HCT116 (cell line): ENCODE data around the gene ECM1. TPM values are rescaled to one million over a fixed set of nuclear protein-coding genes. Genes with fewer than 3 reads are reported as not detected.

Experiments
- ATAC-seq: fragments of 200-7000 bp; cut with Tn5 transposase; 2 replicates; pipeline ENCODE4 v1.9.1; 2020; ENCODE audit warnings: mild to moderate bottlenecking, moderate library complexity
- BruUV-seq: library from RNA; stranded (reverse); fragments of 400-500 nt; replicated peaks from 2 replicates; lab custom pipeline; 2021; lab: Mats Ljungman, UMichigan
- CTCF ChIA-PET: fragments of 300-600 bp; sonication (Branson Sonifier 250); formaldehyde crosslinking; loops from one replicate; lab custom pipeline; 2021; ENCODE audit warnings: antibody characterized with exemption; lab: Charles Lee
- POLR2A ChIA-PET: fragments of 300-600, 350-600 bp; sonication (Branson Sonifier 250); formaldehyde crosslinking; loops from one replicate; lab custom pipeline; 2021; ENCODE audit warnings: antibody characterized with exemption; lab: Charles Lee
- RAD21 ChIA-PET, 2 experiments: fragments of 300-600 bp; sonication (Branson Sonifier 250); formaldehyde crosslinking; loops; one replicate each; lab custom pipeline; 2023; ENCODE audit warnings: low total read pairs in 2 of 2; ENCODE audit not compliant: uncharacterized antibody in 2 of 2, unreplicated experiment in 2 of 2, low non-redundant PET in 1 of 2; lab: Charles Lee
- DNase-seq: peaks from one replicate; pipeline ENCODE4 v3.0.0-alpha.2; 2010; ENCODE audit warnings: low read depth, low spot score
- H2AFZ ChIP-seq: fragments of 200-600 bp; shearing (Covaris generic), sonication (generic); 2 replicates; pipeline ENCODE4 v1.6.1; 2017; ENCODE audit warnings: low read depth, mixed run types, mixed read lengths, antibody characterized with exemption, low read length; ENCODE audit not compliant: poor library complexity, severe bottlenecking
- H3K27ac ChIP-seq: 2 replicates; pipeline ENCODE4 v1.5.1; 2012; ENCODE audit warnings: low read depth, low read length
- H3K27me3 ChIP-seq: fragments of 200-600 bp; sonication (generic); 2 replicates; pipeline ENCODE4 v1.6.1; 2016; ENCODE audit warnings: mixed run types, low read length, mixed read lengths; ENCODE audit not compliant: insufficient read depth
- H3K36me3 ChIP-seq, 2 experiments: fragments of 200-500 bp in 1 of 2; fragments of 200-600 bp in 1 of 2; sonication (Bioruptor generic) in 1 of 2; sonication (generic) in 1 of 2; 2 replicates each; pipeline versions ENCODE4 v1.5.1 to v1.6.1; 2014 to 2016; ENCODE audit warnings: low read length in 2 of 2, inconsistent platforms in 1 of 2, mixed read lengths in 1 of 2, mixed run types in 1 of 2; ENCODE audit not compliant: insufficient read depth in 2 of 2, control insufficient read depth in 1 of 2
- H3K4me1 ChIP-seq, 2 experiments: fragments of 200-600 bp in 1 of 2; sonication (generic) in 1 of 2; 2 replicates each; pipeline versions ENCODE4 v1.5.1 to v1.6.1; 2012 to 2017; ENCODE audit warnings: low read length in 2 of 2, inconsistent platforms in 1 of 2, mild to moderate bottlenecking in 1 of 2, mixed read lengths in 1 of 2, mixed run types in 1 of 2, moderate library complexity in 1 of 2; ENCODE audit not compliant: insufficient read depth in 2 of 2, control insufficient read depth in 1 of 2
- H3K4me2 ChIP-seq: fragments of 200-600 bp; sonication (generic); 2 replicates; pipeline ENCODE4 v1.6.1; 2017; ENCODE audit warnings: mixed run types, low read length, mixed read lengths
- H3K4me3 ChIP-seq, 2 experiments: fragments of 200-600 bp in 1 of 2; sonication (generic) in 1 of 2; replicated peaks in 1 of 2; 2 replicates each; pipeline ENCODE4 v1.5.1; 2011 to 2016; ENCODE audit warnings: low read length in 2 of 2, control low read depth in 1 of 2, low read depth in 1 of 2, mild to moderate bottlenecking in 1 of 2, mixed read lengths in 1 of 2, mixed run types in 1 of 2
- H3K79me2 ChIP-seq: fragments of 200-600 bp; sonication (generic); 2 replicates; pipeline ENCODE4 v1.6.1; 2017; ENCODE audit warnings: mild to moderate bottlenecking, mixed run types, low read length, moderate library complexity, mixed read lengths; ENCODE audit not compliant: insufficient read depth
- H3K9ac ChIP-seq: fragments of 200-600 bp; sonication (generic); 2 replicates; pipeline ENCODE4 v1.6.1; 2016; ENCODE audit warnings: low read length, mixed read lengths
- H3K9me2 ChIP-seq: fragments of 200-600 bp; sonication (generic), shearing (Covaris generic); 2 replicates; pipeline ENCODE4 v1.6.1; 2017; ENCODE audit warnings: mixed run types, mild to moderate bottlenecking, moderate library complexity; ENCODE audit not compliant: insufficient read depth
- H3K9me3 ChIP-seq, 2 experiments: fragments of 200-500 bp in 1 of 2; fragments of 200-600 bp in 1 of 2; sonication (Bioruptor generic) in 1 of 2; sonication (generic) in 1 of 2; 2 replicates each; pipeline ENCODE4 v1.6.1; 2014 to 2017; ENCODE audit warnings: low read length in 2 of 2, mixed read lengths in 2 of 2, inconsistent platforms in 1 of 2, low read depth in 1 of 2, mild to moderate bottlenecking in 1 of 2, mixed run types in 1 of 2, moderate library complexity in 1 of 2; ENCODE audit not compliant: control insufficient read depth in 1 of 2, insufficient read depth in 1 of 2
- H4K20me1 ChIP-seq: fragments of 200-600 bp; sonication (generic), shearing (Covaris generic); 2 replicates; pipeline ENCODE4 v1.6.1; 2017; ENCODE audit warnings: mixed run types, mild to moderate bottlenecking, moderate library complexity; ENCODE audit not compliant: insufficient read depth
- EGR1 ChIP-seq: IDR thresholded peaks from 2 replicates; pipeline ENCODE4 v1.6.1; 2012; ENCODE audit warnings: low read depth
- ELF1 ChIP-seq: IDR thresholded peaks from 2 replicates; pipeline ENCODE4 v1.6.1; 2012; ENCODE audit warnings: low read depth, borderline replicate concordance
- EZH2phosphoT487 ChIP-seq: fragments of 200-600 bp; IDR thresholded peaks from 2 replicates; pipeline ENCODE4 v1.6.1; 2018; ENCODE audit warnings: antibody characterized with exemption, borderline replicate concordance
- JUND ChIP-seq: IDR thresholded peaks from 2 replicates; pipeline ENCODE4 v1.6.1; 2012
- POLR2AphosphoS5 ChIP-seq: IDR thresholded peaks from 2 replicates; pipeline ENCODE4 v1.6.1; 2011; ENCODE audit warnings: mild to moderate bottlenecking, low read depth, low read length, moderate library complexity
- SIN3A ChIP-seq: IDR thresholded peaks from 2 replicates; pipeline ENCODE4 v1.6.1; 2012; ENCODE audit warnings: low read depth
- SRF ChIP-seq: IDR thresholded peaks from 2 replicates; pipeline ENCODE4 v1.6.1; 2012; ENCODE audit warnings: low read depth
- TCF7L2 ChIP-seq: IDR thresholded peaks from 2 replicates; pipeline ENCODE4 v1.7.0; 2011; ENCODE audit warnings: borderline replicate concordance, inconsistent platforms; ENCODE audit not compliant: insufficient read depth, insufficient read length; ENCODE audit errors: extremely low read depth
- YY1 ChIP-seq: IDR thresholded peaks from 2 replicates; pipeline ENCODE4 v1.6.1; 2011; ENCODE audit warnings: low read length, low read depth, moderate library complexity, mild to moderate bottlenecking; ENCODE audit not compliant: insufficient replicate concordance; ENCODE audit errors: extremely low read depth
- ZFX ChIP-seq: fragments of 450-650 bp; IDR thresholded peaks from 2 replicates; pipeline ENCODE4 v1.6.1; 2017
- ZNF274 ChIP-seq: fragments of 200-500 bp; sonication (Bioruptor generic); IDR thresholded peaks from 2 replicates; pipeline ENCODE4 v1.6.1; 2014; ENCODE audit warnings: mild to moderate bottlenecking, low read depth, low read length, inconsistent platforms
- intact Hi-C: fragments of 100-400 bp; cut with micrococcal nuclease; formaldehyde crosslinking; loops from 2 replicates; pipeline ENCODE4 v1.10.0; 2022
- total RNA-seq: library from RNA; stranded (reverse); gene quantifications from one replicate; pipeline ENCODE4 v1.2.1, GENCODE V29; 2021; ENCODE audit not compliant: unreplicated experiment
- TF ChIP-seq, protein P1 (sequence below): IDR thresholded peaks from 2 replicates; pipeline ENCODE4 v1.6.1; 2011; ENCODE audit warnings: mild to moderate bottlenecking, low read length, moderate library complexity; ENCODE audit not compliant: insufficient replicate concordance; ENCODE audit errors: extremely low read depth
- TF ChIP-seq, protein P2 (sequence below): IDR thresholded peaks from 2 replicates; pipeline ENCODE4 v1.6.1; 2012
- TF ChIP-seq, protein P3 (sequence below), 3 experiments: fragments of 200-600 bp in 1 of 3; sonication (generic) in 1 of 3; IDR thresholded peaks in 2 of 3; conservative IDR thresholded peaks in 1 of 3; 2 replicates each; pipeline ENCODE4 v1.5.1; 2012 to 2017; ENCODE audit warnings: low read depth in 2 of 3, low read length in 2 of 3, antibody characterized with exemption in 1 of 3, borderline replicate concordance in 1 of 3, control low read depth in 1 of 3, mild to moderate bottlenecking in 1 of 3, mixed read lengths in 1 of 3, mixed run types in 1 of 3, moderate library complexity in 1 of 3; ENCODE audit not compliant: insufficient read depth in 1 of 3
- TF ChIP-seq, protein P4 (sequence below): IDR thresholded peaks from 2 replicates; pipeline ENCODE4 v1.6.1; 2012

The ECM1 gene
- total RNA-seq, 1 experiment from 2014 or later, result 2.0 TPM

DNA sequence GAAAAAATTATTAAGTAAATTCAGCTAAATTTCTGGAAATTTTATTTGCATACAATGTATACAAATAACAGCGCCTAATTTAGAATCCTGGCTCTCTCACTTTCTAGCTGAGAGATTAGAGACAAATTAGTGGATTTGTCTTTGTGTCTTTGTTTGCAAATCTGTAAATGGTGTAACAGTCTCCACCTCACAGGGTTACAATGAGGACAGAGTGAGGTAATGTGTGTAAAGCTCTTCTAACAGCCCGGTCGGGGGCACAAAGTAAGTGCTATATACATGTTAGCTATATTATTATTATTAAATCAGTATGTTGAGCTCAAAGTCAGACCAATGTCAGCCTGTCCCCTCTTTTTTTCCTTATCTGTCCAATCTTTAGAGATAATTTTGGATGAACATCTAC, 36.3 kb downstream of the ECM1 start:
- no peak for ATAC-seq

DNA sequence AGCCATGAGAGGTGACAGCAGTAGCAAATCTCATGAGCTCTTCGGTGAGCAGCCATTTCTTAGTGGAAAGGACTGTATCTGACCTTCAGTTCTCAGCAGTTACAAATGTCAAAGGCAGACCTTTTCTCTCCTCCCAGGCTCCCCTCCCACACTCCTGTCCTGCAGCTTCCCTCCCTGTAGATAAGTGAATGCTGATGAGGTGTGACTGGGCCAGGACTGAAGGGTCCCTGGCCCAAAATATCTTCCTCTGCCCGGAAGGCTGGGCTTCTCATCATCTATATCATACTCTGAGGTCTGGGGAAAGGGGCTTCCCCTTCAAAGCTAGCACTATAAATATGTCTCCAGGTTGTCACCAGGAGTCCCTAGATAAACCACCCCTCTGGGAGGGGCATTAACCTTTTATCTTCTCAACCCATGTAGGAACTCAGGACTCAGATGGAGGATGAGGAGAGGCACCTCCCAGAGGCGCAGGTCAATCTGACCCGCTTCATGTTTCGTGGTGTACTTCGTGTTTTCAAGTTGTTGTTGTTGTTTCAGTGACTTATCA, 37.6 kb downstream of the ECM1 start:
- BruUV-seq, result no TSS peak
- no peaks in the 10 kb centered on the region for H4K20me1 ChIP-seq
- H3K4me3 ChIP-seq, result no peak overlapping the region
- no peaks in the 10 kb centered on the region for H3K9me2 ChIP-seq
- intact Hi-C loops, result no loop called here
- RAD21 ChIA-PET, result no interaction called here
- DNase-seq (no peak), ATAC-seq (no peak)
- H3K27ac ChIP-seq, result no peak overlapping the region
- CTCF ChIA-PET, result interaction anchor here (4.8 kb wide), 1 partner anchor 15 kb away, joined by 35 read pairs; no protein-coding TSS in a partner anchor
- H3K9me3 ChIP-seq, result no peaks in the 10 kb centered on the region
- H3K27me3 ChIP-seq, result no peaks in the 10 kb centered on the region
- H3K36me3 ChIP-seq, result no peaks in the 10 kb centered on the region
- no peak overlapping the region for H3K9ac ChIP-seq
- POLR2A ChIA-PET, result no interaction called here
- peaks cover 6 to 18% of the 10 kb centered on the region in 2 experiments; a peak in 3 of 4 replicates for H3K4me1 ChIP-seq
- H2AFZ ChIP-seq, result no peak overlapping the region
- no peak overlapping the region for H3K4me2 ChIP-seq
- no peaks in the 10 kb centered on the region for H3K79me2 ChIP-seq
- TF ChIP-seq SIN3A (no peak), SRF (no peak), ELF1 (no peak), YY1 (no peak), POLR2AphosphoS5 (no peak), TCF7L2 (no peak), JUND (no peak)
- TF ChIP-seq, protein P1, sequence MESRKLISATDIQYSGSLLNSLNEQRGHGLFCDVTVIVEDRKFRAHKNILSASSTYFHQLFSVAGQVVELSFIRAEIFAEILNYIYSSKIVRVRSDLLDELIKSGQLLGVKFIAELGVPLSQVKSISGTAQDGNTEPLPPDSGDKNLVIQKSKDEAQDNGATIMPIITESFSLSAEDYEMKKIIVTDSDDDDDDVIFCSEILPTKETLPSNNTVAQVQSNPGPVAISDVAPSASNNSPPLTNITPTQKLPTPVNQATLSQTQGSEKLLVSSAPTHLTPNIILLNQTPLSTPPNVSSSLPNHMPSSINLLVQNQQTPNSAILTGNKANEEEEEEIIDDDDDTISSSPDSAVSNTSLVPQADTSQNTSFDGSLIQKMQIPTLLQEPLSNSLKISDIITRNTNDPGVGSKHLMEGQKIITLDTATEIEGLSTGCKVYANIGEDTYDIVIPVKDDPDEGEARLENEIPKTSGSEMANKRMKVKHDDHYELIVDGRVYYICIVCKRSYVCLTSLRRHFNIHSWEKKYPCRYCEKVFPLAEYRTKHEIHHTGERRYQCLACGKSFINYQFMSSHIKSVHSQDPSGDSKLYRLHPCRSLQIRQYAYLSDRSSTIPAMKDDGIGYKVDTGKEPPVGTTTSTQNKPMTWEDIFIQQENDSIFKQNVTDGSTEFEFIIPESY, result no peak
- TF ChIP-seq, protein P2, sequence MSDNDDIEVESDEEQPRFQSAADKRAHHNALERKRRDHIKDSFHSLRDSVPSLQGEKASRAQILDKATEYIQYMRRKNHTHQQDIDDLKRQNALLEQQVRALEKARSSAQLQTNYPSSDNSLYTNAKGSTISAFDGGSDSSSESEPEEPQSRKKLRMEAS, result no peak
- TF ChIP-seq, protein P3, sequence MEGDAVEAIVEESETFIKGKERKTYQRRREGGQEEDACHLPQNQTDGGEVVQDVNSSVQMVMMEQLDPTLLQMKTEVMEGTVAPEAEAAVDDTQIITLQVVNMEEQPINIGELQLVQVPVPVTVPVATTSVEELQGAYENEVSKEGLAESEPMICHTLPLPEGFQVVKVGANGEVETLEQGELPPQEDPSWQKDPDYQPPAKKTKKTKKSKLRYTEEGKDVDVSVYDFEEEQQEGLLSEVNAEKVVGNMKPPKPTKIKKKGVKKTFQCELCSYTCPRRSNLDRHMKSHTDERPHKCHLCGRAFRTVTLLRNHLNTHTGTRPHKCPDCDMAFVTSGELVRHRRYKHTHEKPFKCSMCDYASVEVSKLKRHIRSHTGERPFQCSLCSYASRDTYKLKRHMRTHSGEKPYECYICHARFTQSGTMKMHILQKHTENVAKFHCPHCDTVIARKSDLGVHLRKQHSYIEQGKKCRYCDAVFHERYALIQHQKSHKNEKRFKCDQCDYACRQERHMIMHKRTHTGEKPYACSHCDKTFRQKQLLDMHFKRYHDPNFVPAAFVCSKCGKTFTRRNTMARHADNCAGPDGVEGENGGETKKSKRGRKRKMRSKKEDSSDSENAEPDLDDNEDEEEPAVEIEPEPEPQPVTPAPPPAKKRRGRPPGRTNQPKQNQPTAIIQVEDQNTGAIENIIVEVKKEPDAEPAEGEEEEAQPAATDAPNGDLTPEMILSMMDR (IDR thresholded peaks at IDR 0.05 in 2 of 3, conservative IDR thresholded peaks at IDR 0.05 in 1 of 3; ENCODE audit: borderline replicate concordance in 1 of 3, insufficient read depth in 1 of 3, low read depth in 2 of 3, low read length in 2 of 3), result no peak

More for the DNA sequence above, 36.3 kb downstream of the ECM1 start:
- H2AFZ ChIP-seq, result no peak overlapping the region
- intact Hi-C loops, result no loop called here
- no peaks in the 10 kb centered on the region for H4K20me1 ChIP-seq
- RAD21 ChIA-PET, result no interaction called here
- CTCF ChIA-PET, result interaction anchor here (1.0 to 1.4 kb wide), 2 partner anchors 12 to 16 kb away, joined by 4 read pairs; no protein-coding TSS in a partner anchor
- no peaks in the 10 kb centered on the region for H3K79me2 ChIP-seq
- POLR2A ChIA-PET, result no interaction called here
- H3K9ac ChIP-seq, result no peak overlapping the region
- no peaks in the 10 kb centered on the region for H3K36me3 ChIP-seq
- BruUV-seq, result no TSS peak
- no peaks in the 10 kb centered on the region for H3K9me2 ChIP-seq
- TF ChIP-seq EZH2phosphoT487, result no peak
- TF ChIP-seq YY1, result no peak
- TF ChIP-seq, protein P2, result no peak
- TF ChIP-seq ZFX, result no peak
- TF ChIP-seq EGR1, result no peak
- TF ChIP-seq, protein P4, sequence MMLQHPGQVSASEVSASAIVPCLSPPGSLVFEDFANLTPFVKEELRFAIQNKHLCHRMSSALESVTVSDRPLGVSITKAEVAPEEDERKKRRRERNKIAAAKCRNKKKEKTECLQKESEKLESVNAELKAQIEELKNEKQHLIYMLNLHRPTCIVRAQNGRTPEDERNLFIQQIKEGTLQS, result no peak
- TF ChIP-seq ELF1, result no peak
- no peak for TF ChIP-seq ZNF274
- no peak for TF ChIP-seq SRF
- H3K27me3 ChIP-seq, result no peaks in the 10 kb centered on the region
- H3K4me3 ChIP-seq, result no peak overlapping the region
- DNase-seq, result no peak
- H3K9me3 ChIP-seq, result no peaks in the 10 kb centered on the region
- no peak overlapping the region for H3K27ac ChIP-seq
- peaks cover 2 to 14% of the 10 kb centered on the region in 2 experiments; a peak in 3 of 4 replicates for H3K4me1 ChIP-seq
- H3K4me2 ChIP-seq, result no peak overlapping the region
